ENCODE results near the gene NSD1. TPM values are rescaled to one million over a fixed set of nuclear protein-coding genes. Genes with fewer than 3 reads are reported as not detected.

Gene NSD1
- total RNA-seq, result 10 to 100 TPM; 87.6 to 93.3 TPM
- 34.9 TPM for polyA plus RNA-seq (2013, experiment 1 of 2)
- polyA plus RNA-seq (2013, experiment 2 of 2), result 39.6 TPM
- total RNA-seq, result 67.7 to 355 (median 201) reads per million in 172 experiments

DNA sequence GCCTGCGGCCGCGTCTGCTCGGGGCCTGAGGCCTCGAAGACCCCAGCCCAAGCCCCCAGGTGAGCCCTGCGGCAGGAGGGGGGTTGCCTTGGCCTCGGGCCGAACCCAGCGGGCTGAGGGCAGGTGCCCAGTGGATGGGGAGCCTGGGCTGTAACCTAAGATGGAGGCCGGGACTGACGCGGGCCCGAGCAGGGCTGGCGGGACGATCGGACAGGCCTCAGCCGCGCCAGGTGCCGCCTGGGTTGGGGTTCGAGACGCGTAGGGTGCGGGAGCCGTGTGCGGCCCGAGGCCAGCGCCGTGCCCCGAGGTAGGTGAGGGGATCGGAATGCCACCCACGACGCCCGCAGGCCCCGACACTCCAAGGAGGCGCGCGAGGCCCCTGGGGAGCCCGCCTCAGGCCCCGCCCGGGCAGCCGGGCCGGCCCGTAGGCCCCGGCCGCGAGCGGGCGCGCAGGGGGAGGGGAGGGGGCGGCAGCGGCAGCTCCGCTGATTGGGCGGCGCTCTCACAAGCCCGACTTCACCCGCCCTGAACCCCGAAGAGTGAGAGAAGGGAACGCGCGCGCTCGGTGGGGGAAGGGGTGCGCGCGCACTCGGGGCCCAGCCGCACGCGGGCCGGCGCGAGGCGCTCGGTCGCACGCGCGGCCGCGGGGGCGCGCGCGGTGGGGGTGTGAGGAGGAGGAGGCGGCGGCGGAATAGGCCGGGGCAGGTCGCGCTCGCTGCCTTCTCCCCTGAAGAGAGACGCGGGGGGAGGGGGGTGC lies at the start of gene NSD1:
TSS of gene NSD1 (plus strand) at position 678 of the 757 bp plus-strand sequence. CDS start 1,331 bp downstream, outside the sequence.
- H3K36me3 Mint-ChIP-seq (ENCODE audit: low read depth), result peaks cover 45% of the 10 kb centered on the region
- POLR2A ChIA-PET, result interaction anchor here (0.6 to 4.1 kb wide), 20 partner anchors 9 to 1655 kb away, joined by 3 to 31 read pairs (median 5); partner anchors contain the start of genes FAF2, FGFR4, GRK6 and KIAA1191
- intact Hi-C loops (cut with DNase I, micrococcal nuclease), result loop anchor here (1.0 to 10.0 kb wide), 6 partner anchors 19 to 1494 kb away; partner anchors contain the start of genes CLK4 (in 1 of the 2), LMAN2 (in 1 of the 2), PRELID1 (in 1 of the 2) and RAB24 (in 1 of the 2)
- Histone ChIP-seq H3K36me3 (ENCODE audit: insufficient read depth, low read length) (peaks cover 30% of the 10 kb centered on the region), H3K27me3 (ENCODE audit: control insufficient read depth in 1 of 2, insufficient read depth in 2 of 2, low read length in 2 of 2) (no peaks in the 10 kb centered on the region), H3K9me3 (ENCODE audit: control insufficient read depth in 1 of 2, insufficient read depth in 1 of 2, low read length in 2 of 2) (no peaks in the 10 kb centered on the region), H3K4me3 (ENCODE audit: low read length) (peak within 1 kb of the TSS; percentile 65), H3K27ac (ENCODE audit: low read depth in 1 of 2, low read length in 2 of 2) (peak within 1 kb of the TSS; percentile 71 to 76), H3K4me1 (ENCODE audit: insufficient read depth, low read length) (peaks cover 54% of the 10 kb centered on the region)
- H3K4me1 Mint-ChIP-seq (ENCODE audit: low read depth), result peaks cover 67% of the 10 kb centered on the region
- no peaks in the 10 kb centered on the region for H3K27me3 Mint-ChIP-seq
- TF ChIP-seq CTCF (IDR thresholded peaks at IDR 0.05), result no peak
- ATAC-seq (ENCODE audit: poor library complexity) (peak; percentile 71), DNase-seq (peak; percentile 83 to 97 (median 90))
- peak within 1 kb of the TSS; percentile 90 for H3K4me3 Mint-ChIP-seq
- CTCF ChIA-PET, result interaction anchor here (1.0 to 3.1 kb wide), 2 partner anchors 9 to 19 kb away, joined by 3 to 12 read pairs; no protein-coding TSS in a partner anchor
- peak within 1 kb of the TSS; percentile 97 for H3K27ac Mint-ChIP-seq
- H3K9me3 Mint-ChIP-seq, result no peaks in the 10 kb centered on the region

DNA sequence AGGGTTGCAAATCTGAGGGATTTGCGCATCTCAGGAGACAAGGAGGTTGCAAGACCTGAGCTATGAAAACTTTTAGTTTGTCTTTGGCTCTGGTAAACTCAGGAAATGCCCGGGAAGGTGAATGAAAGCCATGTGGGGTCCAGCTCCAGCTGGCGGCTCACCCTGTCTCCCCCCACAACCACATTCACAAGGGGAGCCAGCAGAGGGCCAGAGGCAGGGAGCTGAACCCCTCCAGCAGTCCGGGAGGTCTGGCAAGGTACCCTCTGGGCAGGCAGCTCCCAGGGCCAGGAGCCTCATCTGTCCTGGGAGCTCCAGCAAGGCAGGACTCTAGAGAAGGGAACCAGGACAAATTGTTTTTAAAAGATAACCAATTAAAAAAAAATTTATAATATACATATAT lies 49.4 kb upstream of the NSD1 start:
- H3K9me3 Mint-ChIP-seq, result no peaks in the 10 kb centered on the region
- H3K4me1 ChIP-seq (ENCODE audit: insufficient read depth, low read length), result peaks cover 15% of the 10 kb centered on the region
- H3K4me3 ChIP-seq (ENCODE audit: low read length), result no peak overlapping the region
- TF ChIP-seq CTCF (IDR thresholded peaks at IDR 0.05), result no peak
- intact Hi-C loops (cut with DNase I, micrococcal nuclease), result no loop called here
- ATAC-seq (ENCODE audit: poor library complexity) (no peak), DNase-seq (no peak)
- ChIA-PET POLR2A (no interaction called here), CTCF (interaction anchor here (3.7 kb wide), 1 partner anchor 13 kb away, joined by 18 read pairs; no protein-coding TSS in a partner anchor)
- no peak overlapping the region for H3K27ac ChIP-seq (ENCODE audit: low read depth in 1 of 2, low read length in 2 of 2)
- peaks cover 0 to 5% of the 10 kb centered on the region in 2 experiments for H3K9me3 ChIP-seq (ENCODE audit: control insufficient read depth in 1 of 2, insufficient read depth in 1 of 2, low read length in 2 of 2)
- H3K36me3 Mint-ChIP-seq (ENCODE audit: low read depth), result no peaks in the 10 kb centered on the region
- H3K27ac Mint-ChIP-seq, result no peak overlapping the region
- H3K4me1 Mint-ChIP-seq (ENCODE audit: low read depth), result peaks cover 6% of the 10 kb centered on the region
- H3K27me3 Mint-ChIP-seq, result peaks cover 15% of the 10 kb centered on the region
- H3K27me3 ChIP-seq (ENCODE audit: control insufficient read depth in 1 of 2, insufficient read depth in 2 of 2, low read length in 2 of 2), result peaks cover 5 to 10% of the 10 kb centered on the region in 2 experiments
- no peak overlapping the region for H3K4me3 Mint-ChIP-seq
- H3K36me3 ChIP-seq (ENCODE audit: insufficient read depth, low read length), result no peaks in the 10 kb centered on the region

GRCh38 chr5:177085985-177086653 lies 47.5 kb upstream of the NSD1 start:
- TF ChIP-seq CTCF (IDR thresholded peaks at IDR 0.05), result no peak
- DNase-seq (peak in 1 of 14 experiments; percentile 3), ATAC-seq (ENCODE audit: poor library complexity) (no peak)
- Mint-ChIP-seq H3K27me3 (peaks cover 15% of the 10 kb centered on the region), H3K27ac (no peak overlapping the region), H3K4me1 (ENCODE audit: low read depth) (peaks cover 6% of the 10 kb centered on the region), H3K4me3 (peak overlapping the region; percentile 72), H3K36me3 (ENCODE audit: low read depth) (no peaks in the 10 kb centered on the region), H3K9me3 (no peaks in the 10 kb centered on the region)
- Histone ChIP-seq H3K36me3 (ENCODE audit: insufficient read depth, low read length) (no peaks in the 10 kb centered on the region), H3K4me3 (ENCODE audit: low read length) (no peak overlapping the region), H3K27me3 (ENCODE audit: control insufficient read depth in 1 of 2, insufficient read depth in 2 of 2, low read length in 2 of 2) (peaks cover 5 to 10% of the 10 kb centered on the region in 2 experiments), H3K27ac (ENCODE audit: low read depth in 1 of 2, low read length in 2 of 2) (no peak overlapping the region), H3K9me3 (ENCODE audit: control insufficient read depth in 1 of 2, insufficient read depth in 1 of 2, low read length in 2 of 2) (peaks cover 0 to 5% of the 10 kb centered on the region in 2 experiments), H3K4me1 (ENCODE audit: insufficient read depth, low read length) (peaks cover 15% of the 10 kb centered on the region)
- intact Hi-C loops (cut with DNase I, micrococcal nuclease), result loop anchor here in 1 of 2 experiments (5.0 kb wide), 1 partner anchor 699 kb away; the partner anchor contains the start of genes HIGD2A and NOP16
- ChIA-PET POLR2A (interaction anchor here (2.6 kb wide), 1 partner anchor 14 kb away, joined by 10 read pairs; no protein-coding TSS in a partner anchor), CTCF (interaction anchor here (0.9 to 3.7 kb wide), 3 partner anchors 15 to 42 kb away, joined by 3 to 18 read pairs (median 9); no protein-coding TSS in a partner anchor)

Data from CD4-positive, alpha-beta T cell (primary cell).